ENCODE data around the gene KIF26B.

Gene KIF26B

GRCh38 chr1:245650441-245650960 is 495.7 kb downstream of the KIF26B start:
- TF ChIP-seq ESRRG (CRISPR knock-in tag; IDR thresholded peaks at IDR 0.05): no peak
- TF ChIP-seq ZNF70 (CRISPR knock-in tag; IDR thresholded peaks at IDR 0.05): no peak
- no peak for TF ChIP-seq CSRNP3 (CRISPR knock-in tag; IDR thresholded peaks at IDR 0.05)
- TF ChIP-seq GLIS3 (CRISPR knock-in tag; IDR thresholded peaks at IDR 0.05): no peak
- TF ChIP-seq, protein P1, sequence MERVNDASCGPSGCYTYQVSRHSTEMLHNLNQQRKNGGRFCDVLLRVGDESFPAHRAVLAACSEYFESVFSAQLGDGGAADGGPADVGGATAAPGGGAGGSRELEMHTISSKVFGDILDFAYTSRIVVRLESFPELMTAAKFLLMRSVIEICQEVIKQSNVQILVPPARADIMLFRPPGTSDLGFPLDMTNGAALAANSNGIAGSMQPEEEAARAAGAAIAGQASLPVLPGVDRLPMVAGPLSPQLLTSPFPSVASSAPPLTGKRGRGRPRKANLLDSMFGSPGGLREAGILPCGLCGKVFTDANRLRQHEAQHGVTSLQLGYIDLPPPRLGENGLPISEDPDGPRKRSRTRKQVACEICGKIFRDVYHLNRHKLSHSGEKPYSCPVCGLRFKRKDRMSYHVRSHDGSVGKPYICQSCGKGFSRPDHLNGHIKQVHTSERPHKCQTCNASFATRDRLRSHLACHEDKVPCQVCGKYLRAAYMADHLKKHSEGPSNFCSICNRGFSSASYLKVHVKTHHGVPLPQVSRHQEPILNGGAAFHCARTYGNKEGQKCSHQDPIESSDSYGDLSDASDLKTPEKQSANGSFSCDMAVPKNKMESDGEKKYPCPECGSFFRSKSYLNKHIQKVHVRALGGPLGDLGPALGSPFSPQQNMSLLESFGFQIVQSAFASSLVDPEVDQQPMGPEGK (CRISPR knock-in tag; IDR thresholded peaks at IDR 0.05; ENCODE audit: borderline replicate concordance): no peak
- no peak for TF ChIP-seq ZNF8 (CRISPR knock-in tag; IDR thresholded peaks at IDR 0.05)
- TF ChIP-seq BACH2 (CRISPR knock-in tag; IDR thresholded peaks at IDR 0.05; ENCODE audit: borderline replicate concordance): no peak
- no peak for TF ChIP-seq OSR1 (CRISPR knock-in tag; IDR thresholded peaks at IDR 0.05)
- TF ChIP-seq, protein P2, sequence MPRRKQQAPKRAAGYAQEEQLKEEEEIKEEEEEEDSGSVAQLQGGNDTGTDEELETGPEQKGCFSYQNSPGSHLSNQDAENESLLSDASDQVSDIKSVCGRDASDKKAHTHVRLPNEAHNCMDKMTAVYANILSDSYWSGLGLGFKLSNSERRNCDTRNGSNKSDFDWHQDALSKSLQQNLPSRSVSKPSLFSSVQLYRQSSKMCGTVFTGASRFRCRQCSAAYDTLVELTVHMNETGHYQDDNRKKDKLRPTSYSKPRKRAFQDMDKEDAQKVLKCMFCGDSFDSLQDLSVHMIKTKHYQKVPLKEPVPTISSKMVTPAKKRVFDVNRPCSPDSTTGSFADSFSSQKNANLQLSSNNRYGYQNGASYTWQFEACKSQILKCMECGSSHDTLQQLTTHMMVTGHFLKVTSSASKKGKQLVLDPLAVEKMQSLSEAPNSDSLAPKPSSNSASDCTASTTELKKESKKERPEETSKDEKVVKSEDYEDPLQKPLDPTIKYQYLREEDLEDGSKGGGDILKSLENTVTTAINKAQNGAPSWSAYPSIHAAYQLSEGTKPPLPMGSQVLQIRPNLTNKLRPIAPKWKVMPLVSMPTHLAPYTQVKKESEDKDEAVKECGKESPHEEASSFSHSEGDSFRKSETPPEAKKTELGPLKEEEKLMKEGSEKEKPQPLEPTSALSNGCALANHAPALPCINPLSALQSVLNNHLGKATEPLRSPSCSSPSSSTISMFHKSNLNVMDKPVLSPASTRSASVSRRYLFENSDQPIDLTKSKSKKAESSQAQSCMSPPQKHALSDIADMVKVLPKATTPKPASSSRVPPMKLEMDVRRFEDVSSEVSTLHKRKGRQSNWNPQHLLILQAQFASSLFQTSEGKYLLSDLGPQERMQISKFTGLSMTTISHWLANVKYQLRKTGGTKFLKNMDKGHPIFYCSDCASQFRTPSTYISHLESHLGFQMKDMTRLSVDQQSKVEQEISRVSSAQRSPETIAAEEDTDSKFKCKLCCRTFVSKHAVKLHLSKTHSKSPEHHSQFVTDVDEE (CRISPR knock-in tag; IDR thresholded peaks at IDR 0.05): no peak
- TF ChIP-seq POU6F1 (CRISPR knock-in tag; IDR thresholded peaks at IDR 0.05; ENCODE audit: borderline replicate concordance, low read depth): no peak
- TF ChIP-seq CREB5 (CRISPR knock-in tag; IDR thresholded peaks at IDR 0.05; ENCODE audit: low read depth): no peak
- TF ChIP-seq TOX (CRISPR knock-in tag; IDR thresholded peaks at IDR 0.05; ENCODE audit: borderline replicate concordance): no peak
- TF ChIP-seq TCF4 (CRISPR knock-in tag; IDR thresholded peaks at IDR 0.05; ENCODE audit: borderline replicate concordance): no peak
- TF ChIP-seq RARB (CRISPR knock-in tag; IDR thresholded peaks at IDR 0.05): no peak
- no peak for TF ChIP-seq SNAI2 (CRISPR knock-in tag; IDR thresholded peaks at IDR 0.05)
- TF ChIP-seq ISL1 (CRISPR knock-in tag; IDR thresholded peaks at IDR 0.05): no peak
- TF ChIP-seq CSDC2 (CRISPR knock-in tag; IDR thresholded peaks at IDR 0.05): no peak
- no peak for TF ChIP-seq ZFP30 (CRISPR knock-in tag; IDR thresholded peaks at IDR 0.05)
- TF ChIP-seq ZC3H10 (CRISPR knock-in tag; IDR thresholded peaks at IDR 0.05): no peak
- TF ChIP-seq ARNTL (CRISPR knock-in tag; IDR thresholded peaks at IDR 0.05; ENCODE audit: borderline replicate concordance, low read depth): no peak
- ATAC-seq: no peak

- ATAC-seq: no peak
- no peak for TF ChIP-seq POU6F1 (CRISPR knock-in tag; IDR thresholded peaks at IDR 0.05; ENCODE audit: borderline replicate concordance, low read depth)
- no peak for TF ChIP-seq CSDC2 (CRISPR knock-in tag; IDR thresholded peaks at IDR 0.05)
- TF ChIP-seq RARB (CRISPR knock-in tag; IDR thresholded peaks at IDR 0.05): no peak
- no peak for TF ChIP-seq ZC3H10 (CRISPR knock-in tag; IDR thresholded peaks at IDR 0.05)
- no peak for TF ChIP-seq TOX (CRISPR knock-in tag; IDR thresholded peaks at IDR 0.05; ENCODE audit: borderline replicate concordance)
- TF ChIP-seq ARNTL (CRISPR knock-in tag; IDR thresholded peaks at IDR 0.05; ENCODE audit: borderline replicate concordance, low read depth): no peak
- TF ChIP-seq SNAI2 (CRISPR knock-in tag; IDR thresholded peaks at IDR 0.05): no peak
- no peak for TF ChIP-seq OSR1 (CRISPR knock-in tag; IDR thresholded peaks at IDR 0.05)
- TF ChIP-seq ZNF8 (CRISPR knock-in tag; IDR thresholded peaks at IDR 0.05): no peak
- TF ChIP-seq ISL1 (CRISPR knock-in tag; IDR thresholded peaks at IDR 0.05): no peak
- no peak for TF ChIP-seq BACH2 (CRISPR knock-in tag; IDR thresholded peaks at IDR 0.05; ENCODE audit: borderline replicate concordance)
- no peak for TF ChIP-seq GLIS3 (CRISPR knock-in tag; IDR thresholded peaks at IDR 0.05)
- no peak for TF ChIP-seq ZFP30 (CRISPR knock-in tag; IDR thresholded peaks at IDR 0.05)
These were observed 496.3 kb downstream of the KIF26B start for GRCh38 chr1:245651093-245651492.

All from SK-N-SH treated with all-trans-retinoic acid at 6 μM for 48 hours (cell line).